ENCODE data around the gene CPVL. TPM values are rescaled to one million over a fixed set of nuclear protein-coding genes. Genes with fewer than 3 reads are reported as not detected.

The CPVL gene
- total RNA-seq, 1 donor: 0.36 TPM

- Histone ChIP-seq H3K79me2 (ENCODE audit: insufficient read depth, low read length) (no peaks in the 10 kb centered on the region), H3K4me2 (ENCODE audit: insufficient read depth, low read length) (no peak overlapping the region), H3K4me3 (ENCODE audit: insufficient read depth, low read length) (no peak overlapping the region), H3K4me1 (ENCODE audit: insufficient read depth, low read length) (no peaks in the 10 kb centered on the region), H3K27ac (ENCODE audit: low read depth, low read length) (no peak overlapping the region), H3K36me3 (ENCODE audit: insufficient read depth, low read length) (no peaks in the 10 kb centered on the region), H4K20me1 (ENCODE audit: insufficient read depth, low read length) (no peaks in the 10 kb centered on the region), H3K9me3 (ENCODE audit: low read depth, low read length) (no peaks in the 10 kb centered on the region), H2AFZ (ENCODE audit: low read length) (no peak overlapping the region), H3K27me3 (ENCODE audit: insufficient read depth, low read length) (no peaks in the 10 kb centered on the region)
- no peak for DNase-seq (ENCODE audit: insufficient read length, low spot score, missing footprints)
- no peak for TF ChIP-seq CTCF (IDR thresholded peaks at IDR 0.05; ENCODE audit: extremely low read depth, low read depth, low read length)
Measured at GRCh38 chr7:29177963-29178600, 31.7 kb upstream of the CPVL start.

- H3K9me3 ChIP-seq (ENCODE audit: low read depth, low read length): no peaks in the 10 kb centered on the region
- DNase-seq (ENCODE audit: insufficient read length, low spot score, missing footprints): no peak
- H3K4me2 ChIP-seq (ENCODE audit: insufficient read depth, low read length): no peak overlapping the region
- H4K20me1 ChIP-seq (ENCODE audit: insufficient read depth, low read length): no peaks in the 10 kb centered on the region
- H3K79me2 ChIP-seq (ENCODE audit: insufficient read depth, low read length): no peaks in the 10 kb centered on the region
- no peak overlapping the region for H3K27ac ChIP-seq (ENCODE audit: low read depth, low read length)
- H3K36me3 ChIP-seq (ENCODE audit: insufficient read depth, low read length): no peaks in the 10 kb centered on the region
- H3K4me3 ChIP-seq (ENCODE audit: insufficient read depth, low read length): no peak overlapping the region
- no peaks in the 10 kb centered on the region for H3K4me1 ChIP-seq (ENCODE audit: insufficient read depth, low read length)
- TF ChIP-seq CTCF (IDR thresholded peaks at IDR 0.05; ENCODE audit: extremely low read depth, low read depth, low read length): no peak
- no peak overlapping the region for H2AFZ ChIP-seq (ENCODE audit: low read length)
- H3K27me3 ChIP-seq (ENCODE audit: insufficient read depth, low read length): no peaks in the 10 kb centered on the region
Measured at GRCh38 chr7:29173458-29173857, 27.1 kb upstream of the CPVL start.

GRCh38 chr7:29170781-29171180, 24.4 kb upstream of the CPVL start:
- Histone ChIP-seq H3K4me2 (ENCODE audit: insufficient read depth, low read length) (no peak overlapping the region), H3K36me3 (ENCODE audit: insufficient read depth, low read length) (no peaks in the 10 kb centered on the region), H4K20me1 (ENCODE audit: insufficient read depth, low read length) (no peaks in the 10 kb centered on the region), H3K79me2 (ENCODE audit: insufficient read depth, low read length) (no peaks in the 10 kb centered on the region), H3K9me3 (ENCODE audit: low read depth, low read length) (no peaks in the 10 kb centered on the region), H3K27me3 (ENCODE audit: insufficient read depth, low read length) (no peaks in the 10 kb centered on the region), H3K4me3 (ENCODE audit: insufficient read depth, low read length) (no peak overlapping the region), H2AFZ (ENCODE audit: low read length) (no peak overlapping the region), H3K4me1 (ENCODE audit: insufficient read depth, low read length) (no peaks in the 10 kb centered on the region), H3K27ac (ENCODE audit: low read depth, low read length) (no peak overlapping the region)
- no peak for DNase-seq (ENCODE audit: insufficient read length, low spot score, missing footprints)
- TF ChIP-seq CTCF (IDR thresholded peaks at IDR 0.05; ENCODE audit: extremely low read depth, low read depth, low read length): no peak

DNA sequence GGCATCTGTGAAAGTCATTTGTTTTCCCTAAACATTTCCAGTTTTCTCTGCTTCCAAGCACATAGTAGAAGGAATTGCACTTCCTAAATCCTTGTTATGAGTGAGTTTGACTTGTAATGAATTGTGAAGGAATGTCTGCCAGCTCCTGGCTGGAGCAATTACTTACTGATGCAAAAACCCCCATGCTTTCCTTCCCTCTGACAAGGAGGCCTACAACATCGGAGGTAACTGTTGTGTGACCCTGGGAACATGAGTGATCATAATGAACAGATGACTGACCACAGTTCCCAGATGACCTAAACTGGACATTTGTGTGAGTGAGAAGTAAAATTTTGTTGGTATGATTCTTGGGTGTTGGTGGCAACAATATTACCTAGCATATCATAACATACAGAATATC, 21.4 kb upstream of the CPVL start:
- Histone ChIP-seq H3K9me3 (ENCODE audit: low read depth, low read length) (no peaks in the 10 kb centered on the region), H3K4me1 (ENCODE audit: insufficient read depth, low read length) (no peaks in the 10 kb centered on the region), H3K4me2 (ENCODE audit: insufficient read depth, low read length) (no peak overlapping the region), H3K36me3 (ENCODE audit: insufficient read depth, low read length) (no peaks in the 10 kb centered on the region), H3K4me3 (ENCODE audit: insufficient read depth, low read length) (no peak overlapping the region), H3K79me2 (ENCODE audit: insufficient read depth, low read length) (no peaks in the 10 kb centered on the region), H3K27ac (ENCODE audit: low read depth, low read length) (no peak overlapping the region), H2AFZ (ENCODE audit: low read length) (no peak overlapping the region), H3K27me3 (ENCODE audit: insufficient read depth, low read length) (no peaks in the 10 kb centered on the region), H4K20me1 (ENCODE audit: insufficient read depth, low read length) (no peaks in the 10 kb centered on the region)
- DNase-seq (ENCODE audit: insufficient read length, low spot score, missing footprints): no peak
- TF ChIP-seq CTCF (IDR thresholded peaks at IDR 0.05; ENCODE audit: extremely low read depth, low read depth, low read length): no peak

All from osteoblast (primary cell).